NCI-H2171 treated with DMSO at 0.1 percent for 48 hours (cell line): Measurements from ENCODE around the gene TAGLN2.

Source experiments
- DNase-seq: peaks from one replicate; lab custom pipeline; 2025; lab: John Stamatoyannopoulos, UW

The TAGLN2 gene

GRCh38 chr1:159935305-159935704, 10.0 kb upstream of the TAGLN2 start:
- no peak for DNase-seq

GRCh38 chr1:159934136-159935039, 9.1 kb upstream of the TAGLN2 start:
- no peak for DNase-seq

- DNase-seq, result no peak
These were observed 8.0 kb upstream of the TAGLN2 start for GRCh38 chr1:159933347-159933746.

GRCh38 chr1:159932296-159933285, 7.3 kb upstream of the TAGLN2 start:
- DNase-seq, result no peak

GRCh38 chr1:159931795-159932173, 6.5 kb upstream of the TAGLN2 start:
- DNase-seq, result no peak

- no peak for DNase-seq
These were observed 5.9 kb upstream of the TAGLN2 start for GRCh38 chr1:159931101-159931794.

GRCh38 chr1:159930634-159931033, 5.3 kb upstream of the TAGLN2 start:
- DNase-seq, result no peak

- no peak for DNase-seq
These were observed 4.9 kb upstream of the TAGLN2 start for GRCh38 chr1:159930216-159930615.

GRCh38 chr1:159929155-159930051, 4.1 kb upstream of the TAGLN2 start:
- DNase-seq, result no peak

- no peak for DNase-seq
These were observed 3.3 kb upstream of the TAGLN2 start for GRCh38 chr1:159928491-159929050.

GRCh38 chr1:159927849-159928431, 2.6 kb upstream of the TAGLN2 start:
- peak; percentile 89 for DNase-seq

- no peak for DNase-seq
These were observed 2.0 kb upstream of the TAGLN2 start for GRCh38 chr1:159927211-159927848.

- no peak for DNase-seq
These were observed 392 bp upstream of the TAGLN2 start for GRCh38 chr1:159925719-159926078.

GRCh38 chr1:159924025-159924790, 1.1 kb downstream of the TAGLN2 start:
- no peak for DNase-seq

GRCh38 chr1:159923203-159924024, 1.9 kb downstream of the TAGLN2 start:
- no peak for DNase-seq

GRCh38 chr1:159922511-159923202, 2.6 kb downstream of the TAGLN2 start:
- DNase-seq, result no peak

- no peak for DNase-seq
These were observed 3.4 kb downstream of the TAGLN2 start for GRCh38 chr1:159921700-159922504.
